GM19438 (cell line): ENCODE results near the gene MYL9.

Source experiments
- ATAC-seq: cut with Tn5 transposase; IDR thresholded peaks from one replicate; pipeline ENCODE4 v1.9.1; 2021; ENCODE audit warnings: low read depth; ENCODE audit not compliant: unreplicated experiment

Gene MYL9

DNA sequence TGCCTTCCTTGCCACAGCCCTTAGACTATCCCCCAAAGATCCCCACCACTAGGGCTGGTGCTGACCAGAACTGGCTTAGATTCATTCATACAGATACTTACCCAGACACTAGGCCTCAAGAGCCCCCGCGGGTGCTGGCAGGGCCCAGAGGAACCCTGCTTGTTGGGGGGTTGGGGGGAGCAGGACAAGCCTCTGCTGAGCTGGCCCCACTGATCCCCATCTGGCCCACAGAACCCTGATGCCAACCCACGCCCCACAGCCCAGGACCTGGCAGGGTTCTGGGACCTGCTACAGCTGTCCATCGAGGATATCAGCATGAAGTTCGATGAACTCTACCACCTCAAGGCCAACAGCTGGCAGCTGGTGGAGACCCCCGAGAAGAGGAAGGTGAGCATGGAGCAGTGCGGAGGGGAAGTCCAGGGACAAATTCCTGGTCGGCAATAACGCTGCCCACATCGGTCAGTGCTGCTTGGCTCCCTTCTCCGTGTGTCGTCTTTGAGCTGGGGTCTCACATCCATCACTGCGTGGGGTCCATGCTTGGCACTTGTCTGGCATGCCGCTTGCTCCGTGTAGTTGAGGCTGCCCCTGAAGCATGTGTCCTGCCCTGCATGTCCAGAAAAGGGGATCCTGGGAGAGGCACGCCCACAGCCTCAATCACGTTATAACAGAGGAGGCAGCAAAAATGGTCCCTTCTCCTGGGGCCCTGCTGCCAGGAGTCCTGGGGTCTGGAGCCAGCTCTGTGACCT is 15.5 kb upstream of the MYL9 start:
- ATAC-seq = no peak

DNA sequence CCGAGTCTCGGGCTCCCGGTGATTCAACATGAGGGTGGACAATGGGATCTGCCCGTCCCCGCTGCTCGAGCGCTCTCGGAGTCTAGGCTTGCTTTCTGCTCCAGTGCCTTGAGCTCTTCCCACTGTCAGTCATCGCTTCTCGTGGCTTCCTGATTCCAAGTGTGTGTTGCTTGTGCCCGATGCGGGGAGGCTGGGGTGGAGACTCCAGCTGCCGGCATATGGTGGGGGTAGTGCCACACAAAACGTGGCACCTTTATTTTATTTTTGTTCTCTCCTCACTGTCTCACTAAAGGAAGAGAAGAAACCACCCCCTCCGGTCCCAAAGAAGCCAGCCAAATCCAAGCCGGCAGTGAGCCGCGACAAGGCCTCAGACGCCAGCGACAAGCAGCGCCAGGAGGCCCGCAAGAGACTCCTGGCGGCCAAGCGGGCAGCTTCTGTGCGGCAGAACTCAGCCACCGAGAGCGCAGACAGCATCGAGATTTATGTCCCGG is 14.8 kb upstream of the MYL9 start:
- no peak for ATAC-seq

DNA sequence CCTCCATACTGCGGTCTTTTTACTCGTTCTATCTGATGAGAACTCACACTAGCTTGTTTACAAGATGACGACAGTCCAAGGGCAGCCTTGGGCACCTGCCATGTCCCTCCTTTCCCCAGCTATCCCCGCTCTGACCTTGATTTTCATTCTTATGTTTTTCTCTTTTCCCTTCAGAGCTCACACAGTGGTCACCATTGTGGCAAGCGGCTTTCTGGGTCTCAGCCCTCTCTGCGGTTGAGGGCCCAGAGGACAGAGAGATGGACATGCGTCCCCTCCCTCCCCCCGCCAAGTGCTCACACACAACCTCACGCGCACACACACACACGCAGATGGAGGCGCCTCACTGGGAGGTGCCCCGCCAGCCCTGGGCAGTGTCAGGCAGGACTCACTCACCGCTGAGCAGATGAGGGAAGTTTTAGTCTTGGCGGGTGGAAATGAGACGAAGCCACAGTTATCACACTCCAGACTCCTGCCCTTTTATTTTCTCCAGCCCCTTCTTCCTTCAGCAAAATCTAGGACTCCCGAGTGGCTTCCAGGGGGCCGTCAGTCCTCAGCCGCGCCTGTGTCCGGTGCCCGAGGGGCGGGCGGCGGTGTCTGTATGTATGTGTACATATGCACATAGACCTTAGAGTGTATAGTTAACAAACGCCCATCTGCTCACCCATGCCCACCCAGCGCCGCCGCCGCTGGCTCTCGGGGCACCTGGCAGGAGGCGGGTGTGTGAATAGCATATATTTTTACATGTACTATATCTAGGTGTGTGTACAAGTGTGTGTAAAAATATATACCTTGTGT is 13.8 kb upstream of the MYL9 start:
- ATAC-seq = no peak

DNA sequence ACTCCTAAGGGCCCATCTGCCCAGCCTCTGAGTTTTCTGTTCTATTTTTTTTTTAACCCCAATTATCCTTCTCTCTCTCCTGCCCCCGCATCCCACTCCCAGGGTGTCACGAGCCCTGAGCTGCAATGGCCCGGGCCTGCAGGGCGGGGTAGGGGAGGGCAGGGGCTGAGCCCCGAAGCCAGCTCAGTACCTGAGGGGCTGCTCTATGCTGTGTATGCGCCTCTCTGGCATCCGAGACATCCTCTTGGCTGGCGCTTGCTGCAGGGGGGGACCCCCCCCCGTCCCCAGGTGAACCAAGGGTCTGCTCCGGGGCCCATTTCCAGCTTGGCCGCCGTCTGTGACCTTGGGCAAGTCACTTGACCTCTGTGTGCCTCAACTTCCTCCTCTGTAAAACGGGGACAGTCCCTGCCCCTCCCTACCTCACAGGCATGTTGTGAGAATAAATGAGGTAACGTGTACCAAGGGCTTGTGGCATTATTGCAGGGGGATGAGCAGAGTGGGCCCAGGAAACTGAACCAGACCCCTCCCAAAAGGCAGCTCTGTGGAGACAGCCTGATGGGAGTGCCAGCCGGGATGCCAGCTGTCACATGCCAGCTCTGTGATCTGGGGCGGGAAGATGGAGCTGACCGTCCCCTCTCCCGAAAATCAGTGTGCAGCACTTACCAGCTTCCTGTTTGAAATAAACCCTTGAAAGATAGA is 13.0 kb upstream of the MYL9 start:
- ATAC-seq = no peak

DNA sequence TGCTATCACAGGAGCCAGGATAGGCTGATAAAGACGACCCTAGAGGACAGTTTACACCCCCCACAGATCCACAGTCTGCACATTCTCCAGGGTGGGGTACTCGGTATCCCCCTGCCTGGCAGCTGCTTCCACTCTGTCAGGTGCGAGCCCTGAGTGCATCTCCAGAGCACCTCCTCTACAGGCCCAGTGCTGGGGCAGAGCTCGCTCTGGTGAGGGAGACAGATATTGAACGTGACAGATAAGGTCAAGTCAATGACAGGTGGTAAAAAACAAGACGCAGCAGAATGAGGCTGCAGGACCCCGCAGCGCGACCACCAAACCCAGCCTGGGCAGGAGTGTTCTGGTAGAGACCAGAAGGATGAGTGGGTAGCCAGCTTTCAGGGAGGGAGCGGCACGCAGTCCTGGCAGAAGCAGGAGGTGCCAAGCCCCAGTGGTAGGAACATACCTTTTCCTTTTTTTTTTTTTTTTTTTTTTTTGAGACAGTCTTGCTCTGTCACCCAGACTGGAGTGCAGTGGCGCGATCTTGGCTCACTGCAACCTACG is 12.4 kb upstream of the MYL9 start:
- ATAC-seq = no peak

DNA sequence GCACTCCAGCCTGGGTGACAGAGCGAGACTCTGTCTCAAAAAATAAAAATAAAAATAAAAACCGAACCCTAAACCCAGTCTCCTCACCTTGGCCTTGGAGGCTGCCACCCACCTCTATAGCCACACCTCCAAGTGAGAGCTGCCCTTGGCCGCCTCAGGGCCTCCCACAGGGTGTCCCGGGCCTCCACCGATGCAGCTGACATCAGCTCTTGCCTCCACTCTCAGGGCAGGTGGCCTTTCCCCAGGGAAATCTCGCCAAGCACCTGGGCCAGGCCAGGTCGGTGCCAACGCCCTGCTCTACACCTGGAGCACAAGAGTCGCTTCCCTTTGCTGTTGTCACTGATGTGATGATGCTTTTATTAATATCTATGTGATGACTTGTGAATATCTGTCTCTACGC is 8.9 kb upstream of the MYL9 start:
- ATAC-seq = no peak

DNA sequence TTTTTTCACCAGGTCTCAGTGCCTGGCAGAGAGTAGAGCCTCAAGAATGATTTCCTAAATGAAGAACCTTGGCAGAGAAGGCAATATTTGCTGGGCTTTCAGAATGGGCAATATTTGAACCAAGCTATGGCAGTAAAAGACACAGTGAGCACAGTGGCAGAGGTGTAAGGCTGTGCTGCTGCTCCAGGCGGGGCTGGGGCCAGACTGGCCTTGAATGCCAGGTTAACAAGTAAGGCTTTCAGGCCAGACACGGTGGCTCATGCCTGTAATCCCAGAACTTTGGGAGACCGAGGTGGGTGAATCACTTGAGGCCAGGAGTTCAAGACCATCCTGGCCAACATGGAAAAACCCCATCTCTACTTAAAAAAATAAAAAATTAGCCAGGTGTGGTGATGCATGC is 8.5 kb upstream of the MYL9 start:
- ATAC-seq = no peak

DNA sequence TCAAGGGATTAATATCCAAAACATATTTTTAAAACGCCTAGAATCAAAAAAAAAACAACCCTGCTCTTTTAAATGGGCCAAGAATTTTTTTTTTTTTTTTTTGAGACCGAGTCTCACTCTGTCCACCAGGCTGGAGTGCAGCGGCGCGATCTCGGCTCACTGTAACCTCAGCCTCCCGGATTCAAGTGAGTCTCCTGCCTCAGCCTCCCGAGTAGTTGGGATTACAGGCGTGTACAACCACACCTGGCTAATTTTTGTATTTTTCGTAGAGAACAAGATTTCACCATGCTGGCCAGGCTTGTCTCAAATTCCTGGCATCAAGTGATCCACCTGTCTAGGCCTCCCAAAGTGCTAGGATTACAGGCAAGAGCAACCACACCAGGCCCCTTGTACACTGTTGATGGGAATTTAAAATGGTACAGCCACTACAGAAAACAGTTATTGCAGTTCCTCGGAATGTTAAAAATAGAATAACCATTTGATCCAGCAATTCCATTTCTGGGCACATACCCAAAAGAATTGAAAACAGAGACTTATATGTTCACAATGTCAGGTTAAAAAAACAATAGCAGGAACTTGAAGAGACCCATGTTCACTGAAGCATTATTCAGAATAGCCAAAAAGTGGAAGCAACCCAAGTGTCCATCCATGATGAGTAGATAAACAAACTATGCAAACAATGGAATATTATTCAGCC is 3.1 kb upstream of the MYL9 start:
- no peak for ATAC-seq

DNA sequence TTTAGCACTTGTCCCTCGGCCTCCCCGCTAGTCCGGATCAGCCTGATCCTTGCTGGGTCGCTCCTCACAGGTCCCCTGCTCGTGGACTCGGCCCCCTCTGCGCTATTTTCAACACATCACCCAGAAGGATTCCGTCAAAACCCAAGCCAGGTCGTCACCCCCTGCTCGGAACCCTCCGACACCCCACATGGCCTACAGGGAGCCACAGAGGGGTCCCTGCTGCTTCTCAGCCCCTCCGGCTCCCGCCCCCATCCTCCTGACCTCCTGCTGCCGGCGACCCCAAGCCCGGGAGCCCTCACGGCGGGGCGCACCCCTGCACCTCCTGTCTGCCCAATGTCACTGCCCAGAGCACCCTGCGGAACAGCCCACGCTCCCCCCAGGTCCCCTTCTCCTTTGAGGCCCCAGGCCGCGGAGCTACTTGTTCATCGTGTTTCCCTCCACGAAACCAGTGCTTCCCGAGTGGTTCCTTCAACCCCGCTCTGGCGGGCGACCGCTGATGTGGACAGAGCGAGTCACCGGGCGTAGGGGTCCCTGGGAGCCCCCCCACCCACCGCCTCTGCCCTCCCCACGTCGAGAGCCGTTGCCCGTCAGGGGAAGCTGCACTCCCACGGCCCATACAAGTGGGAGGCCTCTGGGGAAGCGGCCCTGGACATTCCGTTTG is 638 bp upstream of the MYL9 start:
- no peak for ATAC-seq

DNA sequence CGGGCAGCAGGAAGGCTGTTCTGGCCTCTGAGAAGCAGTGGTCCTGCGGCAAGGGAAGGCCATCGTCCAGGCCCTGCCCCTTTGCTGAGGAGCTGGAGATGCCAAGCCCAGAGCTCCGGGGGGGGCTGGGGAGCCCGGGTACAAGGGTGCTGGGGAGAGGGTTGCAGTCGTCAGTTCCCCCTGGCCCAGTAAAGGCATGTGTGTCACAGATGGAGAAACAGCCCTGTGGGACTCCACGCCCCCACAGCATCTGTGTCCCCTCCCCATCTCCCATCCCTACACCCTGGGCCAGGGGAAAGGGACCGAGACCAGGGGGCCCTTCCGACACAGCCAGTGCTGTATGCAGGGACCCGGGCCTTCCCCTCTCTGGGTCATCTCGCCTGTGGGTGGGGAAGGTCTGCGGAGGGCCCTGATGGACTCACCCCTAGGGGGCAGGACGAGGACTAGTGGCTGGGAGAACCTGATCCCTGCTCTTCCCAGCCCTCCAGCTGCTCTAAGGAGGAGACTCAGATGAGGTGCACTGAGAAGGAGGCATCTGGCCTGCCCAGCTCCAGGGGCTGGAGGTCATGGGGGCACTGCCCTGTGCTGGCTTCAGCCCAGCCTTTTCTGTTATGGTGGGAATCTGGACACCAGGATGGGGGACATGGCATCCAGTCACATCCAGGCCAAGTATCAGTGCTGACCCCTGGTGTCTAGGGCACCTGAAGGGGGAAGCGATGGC is 609 bp downstream of the MYL9 start:
- no peak for ATAC-seq

DNA sequence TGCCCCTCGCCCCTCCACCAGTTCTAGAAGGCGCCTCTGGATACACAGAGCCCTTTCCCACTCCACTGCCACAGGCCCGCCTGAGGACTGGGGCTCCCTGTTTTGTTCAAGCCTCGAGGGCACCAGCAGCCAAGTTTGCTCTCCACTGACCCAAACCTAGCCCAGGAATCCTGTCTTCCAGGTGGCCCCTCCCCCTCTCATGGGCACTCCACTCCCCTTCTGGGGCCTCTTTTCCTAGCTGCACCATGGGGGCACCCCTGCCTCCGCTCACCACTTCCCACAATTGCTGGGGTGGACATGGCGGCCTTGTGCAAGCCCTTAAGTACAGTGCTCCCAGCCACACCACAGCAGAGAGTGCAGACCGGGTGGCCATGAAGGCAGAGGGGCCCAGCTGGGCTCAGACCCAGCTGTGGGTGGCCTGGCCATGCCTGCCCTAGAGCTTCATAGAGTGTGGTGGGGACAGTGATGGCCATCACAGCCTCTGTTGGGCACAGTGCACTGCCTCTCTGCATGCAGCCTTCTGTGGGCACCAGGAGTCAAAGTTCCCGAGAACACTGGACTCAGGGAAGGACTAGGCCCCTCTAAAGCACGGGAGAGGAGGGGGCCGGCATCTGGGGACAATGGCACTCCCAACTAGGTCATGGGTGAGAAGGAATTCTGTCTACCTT is 1.3 kb downstream of the MYL9 start:
- no peak for ATAC-seq

DNA sequence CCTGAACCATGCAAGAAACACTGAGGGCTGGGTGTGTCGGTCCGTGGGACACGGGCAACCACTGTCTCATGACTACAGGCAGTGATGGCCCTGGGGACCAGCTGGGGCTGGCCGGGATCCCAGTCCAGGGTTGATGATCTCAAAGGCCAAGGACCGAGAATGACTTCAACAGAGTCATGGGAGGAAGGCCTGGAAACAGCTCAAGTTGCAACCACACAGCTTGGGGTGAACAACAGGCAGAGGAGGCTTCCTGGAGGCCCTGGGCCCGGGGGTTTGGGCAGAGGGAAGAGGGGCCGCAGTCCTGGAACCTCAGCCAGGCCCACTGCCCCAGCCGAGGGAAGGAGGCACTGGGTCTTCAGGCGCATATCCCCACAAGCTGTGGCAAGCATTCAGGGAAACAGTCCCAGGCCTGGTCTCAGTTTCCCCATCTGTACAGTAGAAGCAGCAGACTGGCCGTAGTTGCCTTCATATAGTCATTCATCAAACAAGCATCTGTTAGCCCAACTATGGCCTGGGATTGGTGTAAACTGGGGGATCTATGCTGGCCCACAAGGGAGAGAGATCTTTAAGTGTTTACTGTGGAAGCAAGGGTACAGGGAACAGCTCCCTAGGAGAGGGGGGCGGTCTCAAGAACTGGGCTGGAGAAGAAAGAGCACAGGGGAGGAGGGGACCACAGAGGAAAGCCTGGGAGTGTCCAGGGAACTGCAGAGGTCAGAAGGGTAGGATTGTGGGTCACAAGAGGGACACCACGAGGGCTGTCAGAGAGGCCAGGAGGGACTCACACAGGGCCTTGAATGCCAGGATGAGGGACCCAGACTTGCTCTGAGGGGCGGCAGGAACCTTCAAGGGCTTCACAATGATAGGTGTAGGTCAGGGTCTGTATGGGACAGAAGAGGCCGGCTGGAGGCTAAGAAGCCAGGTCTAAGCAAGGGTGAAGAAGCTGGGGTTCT is 2.1 kb downstream of the MYL9 start:
- ATAC-seq = no peak

DNA sequence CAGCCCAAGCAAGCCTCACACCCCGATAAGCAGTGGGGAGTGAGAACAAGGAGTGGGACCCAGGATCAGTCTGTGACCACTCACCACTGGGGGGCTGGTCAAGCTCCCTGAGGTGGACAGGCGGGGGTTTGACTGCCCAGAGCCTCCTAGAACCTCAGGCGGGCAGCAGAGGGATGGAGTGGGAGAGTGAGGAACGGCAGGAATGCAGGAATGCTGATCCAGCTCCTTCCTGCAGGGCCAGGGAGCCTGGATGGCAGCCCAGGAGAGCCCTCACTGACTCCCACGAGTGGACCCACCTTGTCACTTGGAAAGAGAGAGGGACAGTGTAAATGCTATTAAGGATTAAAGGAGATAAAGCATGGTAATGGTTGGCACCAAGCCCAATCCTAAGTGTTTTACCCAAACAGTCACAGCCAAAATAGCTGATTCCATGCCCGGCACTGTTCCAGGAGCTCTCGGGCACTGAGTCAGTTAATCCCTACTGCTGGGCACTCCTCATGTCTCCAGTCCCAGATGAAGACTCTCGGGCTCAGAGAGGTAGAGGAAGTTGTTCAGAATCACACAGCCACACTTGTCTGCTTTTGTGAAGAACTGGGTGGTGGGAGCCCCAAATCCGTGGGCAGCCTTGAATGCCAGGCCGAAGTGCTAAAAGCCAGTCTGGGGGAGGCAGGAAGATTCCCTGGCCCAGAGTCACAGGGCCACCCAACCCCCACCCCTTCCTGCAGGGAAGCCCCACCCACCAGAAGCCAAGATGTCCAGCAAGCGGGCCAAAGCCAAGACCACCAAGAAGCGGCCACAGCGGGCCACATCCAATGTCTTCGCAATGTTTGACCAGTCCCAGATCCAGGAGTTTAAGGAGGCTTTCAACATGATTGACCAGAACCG is 3.1 kb downstream of the MYL9 start:
- no peak for ATAC-seq

DNA sequence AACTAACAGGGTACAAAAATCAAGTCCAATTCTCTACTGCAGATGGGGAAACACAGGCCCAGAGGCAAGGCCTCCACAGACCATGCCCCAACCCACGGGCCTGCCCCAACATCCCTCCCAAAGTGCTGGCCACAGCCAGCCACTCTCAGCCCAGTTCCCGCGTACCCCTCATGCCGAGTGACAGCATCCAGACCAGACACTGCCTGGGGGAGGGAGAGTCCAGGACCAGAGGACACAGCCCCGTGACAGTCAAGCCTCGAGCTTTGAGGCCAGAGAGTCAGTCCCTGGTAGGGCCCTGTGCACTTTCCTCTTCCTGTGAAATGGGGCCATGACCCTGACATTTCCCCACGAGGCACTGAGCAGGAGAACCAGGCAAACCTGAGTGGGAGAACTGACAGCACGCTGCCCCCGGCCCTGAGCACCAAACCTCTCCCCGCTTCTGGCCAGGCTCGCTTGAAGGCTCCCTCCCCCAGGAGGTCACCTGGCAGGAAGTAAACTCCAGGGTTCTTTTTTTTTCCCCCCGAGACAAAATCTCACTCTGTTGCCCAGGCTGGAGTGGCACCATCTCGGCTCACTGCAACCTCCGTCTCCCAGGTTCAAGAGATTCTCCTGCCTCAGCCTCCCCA is 4.9 kb downstream of the MYL9 start:
- no peak for ATAC-seq

DNA sequence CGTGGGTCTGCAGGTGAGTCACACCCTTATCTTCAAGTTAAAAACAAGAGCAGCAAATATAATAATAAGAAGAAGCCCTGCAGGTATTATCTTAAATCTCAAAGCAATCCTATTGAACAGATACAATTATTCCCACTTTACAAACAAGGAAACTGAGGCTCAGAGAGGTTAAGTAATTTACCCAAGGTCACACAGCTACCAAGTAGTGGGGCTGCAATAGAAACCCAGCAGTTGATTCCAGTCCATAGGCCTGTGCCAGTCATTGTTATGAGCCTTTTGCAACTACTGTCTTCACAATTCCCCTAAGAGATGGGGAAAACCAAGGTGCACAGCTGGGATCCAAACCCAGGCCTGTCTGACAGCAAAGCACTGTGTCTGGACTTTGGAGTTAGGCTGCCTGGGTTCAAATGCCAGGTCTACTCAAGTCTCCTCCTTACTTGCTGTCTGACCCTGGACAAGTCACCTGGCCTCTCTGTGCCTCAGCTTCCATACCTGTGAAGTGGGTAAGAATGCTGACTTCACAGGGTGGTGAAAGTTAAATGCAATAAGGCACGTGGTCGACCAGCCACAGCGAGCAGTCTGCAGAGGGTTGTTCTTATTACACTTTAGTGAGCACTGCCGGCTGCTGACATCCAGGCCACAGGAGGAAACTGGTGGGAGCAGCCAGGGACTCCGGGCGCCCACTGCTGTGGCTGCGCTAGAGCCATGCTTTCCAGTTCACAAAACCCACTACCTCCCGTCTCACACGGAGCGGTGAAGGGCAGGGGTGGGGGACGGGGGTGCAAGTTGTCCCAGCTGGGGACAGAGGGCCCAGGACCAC is 6.1 kb downstream of the MYL9 start:
- no peak for ATAC-seq

DNA sequence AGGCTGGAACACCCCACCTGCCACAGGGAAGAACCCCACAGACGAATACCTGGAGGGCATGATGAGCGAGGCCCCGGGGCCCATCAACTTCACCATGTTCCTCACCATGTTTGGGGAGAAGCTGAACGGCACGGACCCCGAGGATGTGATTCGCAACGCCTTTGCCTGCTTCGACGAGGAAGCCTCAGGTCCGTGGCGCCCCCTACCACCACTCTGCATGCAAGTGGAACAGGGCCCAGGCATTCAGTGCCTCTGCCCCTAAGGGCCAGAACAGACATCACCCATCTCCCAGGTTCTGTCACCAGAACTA is 6.6 kb downstream of the MYL9 start:
- ATAC-seq = no peak
